ENCODE data around the gene GPR78.

The GPR78 gene

GRCh38 chr4:8547108-8547911 is 32.9 kb upstream of the GPR78 start:
- DNase-seq (ENCODE audit: low spot score) = no peak

- DNase-seq (ENCODE audit: low spot score) = no peak
Observed at GRCh38 chr4:8547912-8548730, 32.1 kb upstream of the GPR78 start.

- DNase-seq (ENCODE audit: low spot score) = no peak
Observed at GRCh38 chr4:8548731-8549351, 31.4 kb upstream of the GPR78 start.

- no peak for DNase-seq (ENCODE audit: low spot score)
Observed at GRCh38 chr4:8549352-8549931, 30.8 kb upstream of the GPR78 start.

- no peak for DNase-seq (ENCODE audit: low spot score)
Observed at GRCh38 chr4:8550691-8551090, 29.5 kb upstream of the GPR78 start.

GRCh38 chr4:8552024-8552423 is 28.2 kb upstream of the GPR78 start:
- DNase-seq (ENCODE audit: low spot score) = no peak

GRCh38 chr4:8552581-8553205 is 27.5 kb upstream of the GPR78 start:
- no peak for DNase-seq (ENCODE audit: low spot score)

- no peak for DNase-seq (ENCODE audit: low spot score)
Observed at GRCh38 chr4:8553216-8553615, 27.0 kb upstream of the GPR78 start.

GRCh38 chr4:8553991-8554405 is 26.2 kb upstream of the GPR78 start:
- DNase-seq (ENCODE audit: low spot score) = no peak

- DNase-seq (ENCODE audit: low spot score) = no peak
Observed at GRCh38 chr4:8554555-8555100, 25.6 kb upstream of the GPR78 start.

- DNase-seq (ENCODE audit: low spot score) = no peak
Observed at GRCh38 chr4:8555716-8556115, 24.5 kb upstream of the GPR78 start.

GRCh38 chr4:8556341-8557150 is 23.6 kb upstream of the GPR78 start:
- no peak for DNase-seq (ENCODE audit: low spot score)

GRCh38 chr4:8557151-8558076 is 22.8 kb upstream of the GPR78 start:
- no peak for DNase-seq (ENCODE audit: low spot score)

- DNase-seq (ENCODE audit: low spot score) = no peak
Observed at GRCh38 chr4:8558080-8558960, 21.9 kb upstream of the GPR78 start.

GRCh38 chr4:8559011-8559410 is 21.2 kb upstream of the GPR78 start:
- no peak for DNase-seq (ENCODE audit: low spot score)

GRCh38 chr4:8559524-8560264 is 20.5 kb upstream of the GPR78 start:
- no peak for DNase-seq (ENCODE audit: low spot score)

- DNase-seq (ENCODE audit: low spot score) = no peak
Observed at GRCh38 chr4:8560265-8561047, 19.7 kb upstream of the GPR78 start.

Data from hepatic stellate cell (primary cell).